C1 segment of cervical spinal cord (tissue), 14 donors: Measurements from ENCODE around the gene FOXA1.
A peak's percentile ranks its signal among the peaks of the same experiment; 100 is the strongest.

ENCODE experiments used
- DNase-seq, 14 donors: peaks; one replicate each; lab custom pipeline; 2025; lab: John Stamatoyannopoulos, UW

Gene FOXA1

DNA sequence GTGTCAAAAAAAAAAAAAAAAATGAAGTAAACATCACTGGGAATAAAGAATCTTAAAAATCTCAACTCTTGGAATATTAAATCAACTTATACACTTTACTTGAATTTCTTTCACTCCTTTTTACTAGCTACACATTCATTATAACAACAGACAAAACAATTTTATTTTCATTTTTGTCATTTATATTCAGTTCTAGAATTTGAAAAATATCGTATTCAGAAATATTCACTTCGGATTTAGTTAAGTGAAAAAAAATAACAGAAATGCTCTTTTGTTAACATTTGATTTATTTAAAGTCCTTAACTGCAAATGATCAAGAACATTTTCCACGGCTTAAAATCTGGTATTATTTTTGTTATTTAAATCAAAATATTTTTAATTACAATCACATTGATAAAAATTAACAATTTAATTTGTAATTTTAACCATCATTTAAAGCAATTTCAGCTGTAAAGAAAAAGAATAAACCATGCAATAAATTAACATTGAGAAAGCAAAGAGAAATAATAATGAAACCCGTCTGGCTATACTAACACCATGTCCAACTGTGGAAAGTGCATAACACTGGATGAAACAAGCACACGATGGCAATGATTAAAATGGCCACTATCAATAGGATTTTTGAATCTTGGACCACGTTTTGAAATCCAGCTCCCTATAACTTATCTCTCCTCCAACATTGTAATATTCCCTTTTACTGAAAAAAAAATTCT lies 5.2 kb downstream of the FOXA1 start:
- no peak for DNase-seq

DNA sequence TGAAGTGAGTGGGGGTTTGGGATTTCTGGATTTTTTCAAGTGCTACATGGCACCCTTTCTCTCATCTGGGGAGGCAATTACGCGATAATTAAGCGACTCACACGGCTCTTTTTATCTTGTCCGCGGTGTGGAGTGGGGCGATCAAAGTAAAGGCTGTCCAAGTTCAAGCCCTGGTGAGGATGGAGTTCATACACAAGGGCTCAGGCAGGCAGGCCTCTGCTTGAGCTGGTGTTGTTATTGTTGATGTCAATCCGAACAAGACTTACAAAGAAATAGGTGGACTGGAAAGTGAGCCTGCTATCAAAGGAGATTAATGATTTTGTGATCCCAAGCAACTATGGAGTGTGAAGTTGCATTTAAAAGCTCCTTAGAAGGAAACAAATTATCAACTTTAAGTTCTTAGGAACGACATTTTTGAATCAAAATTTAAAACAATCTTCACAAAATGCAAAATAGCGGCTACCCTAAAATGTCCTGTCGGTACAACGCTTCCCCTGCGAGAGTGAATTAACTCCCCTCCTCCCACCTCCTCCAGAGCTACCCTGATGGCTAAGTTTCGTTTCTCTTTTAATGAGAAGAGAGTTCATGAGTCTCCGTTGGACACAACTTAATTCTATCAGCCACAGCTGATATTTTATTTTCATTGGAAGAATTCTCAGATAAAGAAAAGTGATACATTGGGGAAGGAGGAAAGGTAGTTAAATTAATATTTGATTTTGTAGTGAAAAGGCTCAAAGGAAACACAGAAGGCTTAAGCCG lies 5.9 kb downstream of the FOXA1 start:
- no peak for DNase-seq

DNA sequence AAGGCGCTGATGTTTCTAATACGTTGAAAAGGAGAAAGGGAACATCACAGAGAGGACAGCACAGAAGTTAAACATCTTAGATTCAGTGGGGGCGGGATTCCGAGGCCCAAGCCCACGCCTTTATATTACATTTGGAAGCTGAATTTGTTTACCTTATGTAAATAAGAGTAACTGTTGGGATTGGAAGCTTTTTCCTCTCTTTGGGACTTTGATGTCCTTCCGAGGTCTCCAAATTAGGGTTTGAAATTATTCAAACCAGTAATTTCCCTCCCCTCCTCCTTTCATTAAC lies 6.4 kb downstream of the FOXA1 start:
- DNase-seq: no peak

DNA sequence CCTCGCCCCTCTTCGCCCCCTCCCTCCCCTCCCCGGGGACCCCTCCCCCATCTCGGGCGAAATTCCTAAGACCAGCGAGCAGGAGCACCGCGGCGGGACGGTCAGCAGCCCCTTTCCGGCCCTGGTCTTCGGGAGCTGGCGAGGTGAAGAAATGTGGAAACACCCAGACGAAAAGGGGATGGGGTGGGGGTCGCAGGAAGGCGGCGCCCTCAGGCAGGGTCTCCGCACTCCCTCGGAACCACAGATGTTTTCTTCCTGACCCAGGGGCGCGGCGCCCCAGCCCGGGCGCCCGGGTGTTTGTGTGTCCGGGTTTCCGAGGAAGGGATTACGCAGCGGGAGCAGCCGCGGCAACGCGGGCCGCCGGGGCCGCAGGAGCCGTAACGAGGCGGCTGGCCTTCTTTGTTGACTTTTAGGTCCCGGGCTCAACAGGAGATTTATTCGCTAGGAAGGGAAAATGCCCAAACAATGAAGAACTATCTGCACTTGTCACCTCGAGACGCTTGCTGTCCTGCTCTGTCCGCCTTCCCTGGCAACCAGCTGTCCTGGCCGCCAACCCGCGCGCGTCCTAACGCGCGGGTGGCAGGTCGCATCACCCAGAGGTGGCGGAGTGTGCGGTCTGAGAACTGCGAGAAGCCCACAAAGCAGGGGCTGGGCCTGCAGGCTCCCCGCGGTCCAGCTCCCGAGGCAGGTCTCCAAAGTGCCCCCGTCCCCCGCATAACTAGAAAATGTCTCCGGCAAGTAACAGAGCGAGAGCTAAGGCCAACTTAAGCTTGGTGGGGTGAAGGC lies 7.0 kb downstream of the FOXA1 start:
- no peak for DNase-seq

DNA sequence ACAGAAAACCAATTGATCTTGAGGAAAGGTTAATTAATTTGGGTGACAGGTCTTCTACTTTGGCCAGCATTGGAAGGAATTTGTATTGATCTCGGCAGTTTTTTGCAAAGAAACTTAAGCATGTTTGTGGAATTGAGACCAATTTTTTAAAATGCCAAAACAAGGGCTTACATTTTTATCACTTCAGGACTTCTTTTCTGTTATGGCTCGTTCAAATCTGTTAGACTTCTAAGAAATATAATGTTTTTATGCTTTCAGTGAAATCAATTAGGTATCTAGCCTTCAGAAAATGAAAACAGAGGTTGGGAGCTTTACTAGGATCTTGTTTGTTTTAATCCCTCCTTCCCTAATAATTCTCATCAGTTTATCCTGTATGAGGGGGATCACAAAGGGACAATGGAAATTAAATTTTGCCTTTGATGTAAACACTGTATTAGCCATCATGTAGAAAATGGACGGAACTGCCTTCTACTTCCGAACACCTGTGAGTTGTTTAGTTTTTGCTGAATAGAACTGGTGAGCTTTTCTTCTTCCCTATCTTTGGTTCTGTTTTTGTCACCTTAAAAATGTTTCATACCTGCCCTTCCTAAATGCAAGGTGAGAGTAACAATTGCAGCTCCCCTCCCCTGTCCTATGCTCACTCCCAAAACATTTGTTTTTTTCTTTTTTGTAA lies 7.8 kb downstream of the FOXA1 start:
- no peak for DNase-seq

DNA sequence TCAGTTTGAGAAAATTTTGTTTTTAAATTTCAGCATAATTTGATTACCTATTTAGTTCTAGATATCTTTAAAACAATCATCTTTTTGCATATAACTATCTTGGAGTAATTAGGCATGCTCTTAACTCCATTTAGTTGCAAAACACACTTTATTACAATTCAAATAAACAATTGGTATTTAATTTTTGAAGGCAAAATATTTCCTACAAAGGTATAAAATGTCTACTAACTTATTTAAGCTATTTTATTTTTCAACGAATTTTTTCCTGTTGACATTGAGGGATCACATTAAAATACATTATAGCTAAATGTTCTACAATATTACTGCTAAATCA lies 8.3 kb downstream of the FOXA1 start:
- no peak for DNase-seq

DNA sequence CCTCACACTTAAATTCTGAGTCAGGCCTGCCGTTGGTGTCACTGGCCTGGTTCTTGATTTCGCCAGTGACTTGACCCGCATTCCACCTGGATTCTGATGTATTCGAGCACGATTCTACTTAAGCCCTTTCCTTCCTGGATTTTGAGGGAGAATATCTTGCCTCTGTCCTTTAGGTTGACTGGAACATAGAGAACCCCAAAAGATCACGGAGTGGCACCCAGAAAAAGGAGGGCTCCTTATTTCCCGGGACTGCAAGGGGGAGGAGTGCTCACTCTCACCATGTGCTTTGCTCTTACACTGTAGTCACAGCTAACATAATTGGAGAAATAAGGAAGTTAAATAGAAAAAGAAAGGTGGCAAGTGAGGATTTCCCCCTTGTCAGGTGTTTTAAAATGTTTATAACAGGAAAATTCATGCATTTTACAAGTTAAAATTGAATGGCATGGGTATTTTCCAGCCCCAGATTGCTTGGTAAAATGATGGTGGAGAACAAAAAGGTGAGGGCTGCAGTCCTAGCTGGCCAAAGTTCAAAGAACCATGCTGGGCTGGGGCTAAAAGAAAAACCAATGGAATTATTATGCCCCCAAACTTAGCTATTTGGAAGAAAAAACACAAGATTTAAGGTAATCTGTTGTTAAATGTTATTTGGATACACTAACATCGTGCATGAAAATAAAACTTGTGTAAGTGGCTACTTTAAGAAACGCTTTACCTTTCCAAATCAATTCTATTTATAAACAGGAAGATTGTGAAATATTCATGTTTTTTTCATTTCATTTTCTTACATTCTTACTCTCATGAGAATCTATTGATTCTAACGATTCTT lies 8.9 kb downstream of the FOXA1 start:
- DNase-seq: no peak

DNA sequence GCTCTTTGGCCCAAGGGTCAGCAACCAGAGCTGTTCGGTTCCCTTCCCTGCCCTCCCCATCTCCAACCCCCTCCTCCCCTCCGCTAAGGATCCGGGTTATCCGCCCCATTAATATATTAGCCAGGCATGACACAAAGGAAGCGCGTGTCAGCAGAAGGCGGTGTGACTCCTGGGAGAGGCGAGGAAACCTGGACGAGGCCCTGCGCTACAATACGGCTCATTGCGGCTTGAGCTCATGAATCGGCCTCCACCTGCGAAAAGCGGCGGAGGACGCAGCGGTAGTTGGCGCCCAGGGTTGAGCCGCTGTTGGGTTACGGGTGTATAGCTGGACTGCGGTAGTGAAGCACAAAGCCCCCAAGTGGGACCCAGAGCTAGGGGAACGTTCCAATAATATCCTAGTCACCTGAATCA lies 9.9 kb downstream of the FOXA1 start:
- no peak for DNase-seq

DNA sequence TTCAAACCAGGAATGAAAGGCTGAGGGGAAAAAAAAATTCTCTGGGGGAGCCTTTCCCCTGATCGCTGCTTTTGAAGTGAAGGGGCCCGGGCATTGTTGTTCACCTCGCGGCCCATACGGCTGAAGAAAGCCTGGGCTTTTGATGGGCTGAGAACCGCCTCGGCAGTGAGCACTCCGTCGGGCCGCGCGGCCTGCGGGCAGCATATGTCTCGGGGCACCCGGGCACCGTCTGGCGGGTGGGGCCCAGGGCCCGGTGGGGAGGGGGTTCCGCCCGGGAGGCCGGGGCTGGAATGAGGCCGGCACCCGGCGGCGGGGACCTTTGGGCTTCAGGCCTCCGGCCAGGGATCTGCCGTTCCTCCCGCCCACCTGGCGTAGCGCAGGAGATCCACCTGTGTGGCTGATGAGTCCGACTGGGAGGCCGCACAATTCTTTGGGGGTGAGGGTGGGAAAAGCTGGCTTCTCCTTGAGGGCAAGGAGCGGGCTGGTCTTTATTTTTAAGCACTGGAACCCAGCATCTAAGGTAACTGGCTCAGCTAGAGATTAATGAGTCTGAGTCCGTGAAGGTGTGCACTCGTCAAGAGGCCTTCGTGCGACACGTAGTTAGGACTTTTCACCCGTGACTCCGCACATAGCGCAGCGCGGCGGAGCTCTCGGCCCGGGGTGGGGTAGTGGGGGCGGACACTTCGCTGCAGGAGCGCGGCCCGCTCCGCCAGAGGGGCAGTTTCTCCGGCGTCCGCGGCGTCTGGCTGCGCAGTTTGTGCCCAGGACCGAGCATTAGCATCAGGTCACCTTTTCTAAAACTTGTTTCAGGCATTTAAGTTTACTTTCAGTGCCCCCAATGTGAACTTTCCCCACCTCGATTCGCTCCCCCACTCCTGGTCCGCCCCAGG lies 10.6 kb downstream of the FOXA1 start:
- DNase-seq: no peak

DNA sequence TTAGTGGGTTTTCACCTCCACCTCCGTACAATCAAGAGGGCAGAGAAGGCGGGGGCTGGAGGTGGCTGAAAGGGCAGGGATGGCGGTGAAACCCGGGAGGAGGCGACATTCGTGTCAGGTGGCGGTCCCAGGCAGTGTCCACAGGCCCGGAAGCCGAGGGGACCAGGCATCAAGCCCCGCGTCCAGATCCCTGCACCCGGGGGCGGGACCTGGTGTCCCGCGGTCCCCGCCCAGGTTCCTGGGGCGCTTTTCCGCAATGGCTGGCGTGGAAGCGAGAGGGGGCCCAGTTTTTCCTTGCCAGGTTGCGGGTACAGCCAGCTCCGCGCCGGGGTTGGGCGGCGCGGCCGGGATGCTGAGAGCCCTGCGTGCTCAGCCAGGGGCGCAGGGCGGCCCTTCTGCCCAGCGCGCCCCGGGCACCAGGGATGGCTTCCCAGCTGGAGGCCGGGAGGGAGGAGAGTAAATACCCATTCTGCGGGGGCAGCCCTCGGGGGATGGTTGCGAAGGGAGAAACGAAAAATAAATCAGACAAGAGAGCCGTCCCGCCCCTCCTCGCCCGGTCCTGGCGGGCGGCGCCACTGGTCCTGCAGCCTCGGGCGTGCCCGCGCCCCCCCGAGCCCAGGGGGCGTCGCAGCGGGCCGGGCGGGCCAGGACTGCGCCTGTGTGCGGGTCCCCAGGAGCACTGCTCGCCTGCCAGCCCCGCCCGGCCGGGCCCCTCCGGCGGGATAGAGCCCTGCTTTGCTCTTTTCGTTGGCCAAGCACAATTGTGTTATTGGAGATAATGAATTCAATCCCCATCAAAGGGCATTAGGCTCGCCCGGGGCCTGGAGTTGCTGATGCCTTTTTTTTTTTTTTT lies 11.5 kb downstream of the FOXA1 start:
- DNase-seq: no peak

DNA sequence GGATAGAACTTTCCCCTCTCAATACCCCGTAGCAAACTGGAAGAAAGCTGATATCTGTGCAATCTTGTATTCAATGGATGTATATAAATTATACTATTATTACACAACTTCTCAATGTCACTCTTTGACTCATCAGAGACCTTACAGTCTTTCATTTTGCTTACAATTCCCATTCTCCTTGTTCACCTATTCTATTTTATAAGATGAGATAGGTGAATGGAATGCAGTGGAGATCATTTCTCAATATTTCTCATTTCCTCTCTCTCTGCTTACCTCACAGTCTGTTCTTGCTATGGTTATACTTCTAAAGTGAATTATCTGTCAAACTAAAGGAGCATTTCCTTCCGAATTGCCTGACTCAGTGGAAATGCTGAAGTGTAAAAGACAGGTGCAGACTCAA lies 14.9 kb downstream of the FOXA1 start:
- DNase-seq: no peak

DNA sequence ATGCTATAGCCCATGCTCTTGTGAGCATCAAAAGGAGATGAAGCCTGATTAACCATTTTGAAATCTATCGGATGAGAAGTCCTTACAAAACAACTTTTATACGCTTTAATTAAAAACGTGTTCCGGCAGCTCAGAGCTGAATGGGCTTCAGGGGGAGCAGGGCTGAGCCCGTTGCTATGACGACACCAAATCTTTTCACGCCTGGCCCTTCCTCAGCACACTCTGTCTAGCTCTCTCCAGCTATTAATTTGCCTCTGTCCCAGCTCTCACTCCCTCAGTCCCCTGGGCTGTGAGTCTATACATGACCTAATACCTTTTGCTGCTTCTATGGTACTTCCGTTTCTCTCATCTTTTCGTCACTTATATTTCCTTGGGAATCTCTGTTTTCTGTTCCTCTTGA lies 15.8 kb downstream of the FOXA1 start:
- DNase-seq: no peak

DNA sequence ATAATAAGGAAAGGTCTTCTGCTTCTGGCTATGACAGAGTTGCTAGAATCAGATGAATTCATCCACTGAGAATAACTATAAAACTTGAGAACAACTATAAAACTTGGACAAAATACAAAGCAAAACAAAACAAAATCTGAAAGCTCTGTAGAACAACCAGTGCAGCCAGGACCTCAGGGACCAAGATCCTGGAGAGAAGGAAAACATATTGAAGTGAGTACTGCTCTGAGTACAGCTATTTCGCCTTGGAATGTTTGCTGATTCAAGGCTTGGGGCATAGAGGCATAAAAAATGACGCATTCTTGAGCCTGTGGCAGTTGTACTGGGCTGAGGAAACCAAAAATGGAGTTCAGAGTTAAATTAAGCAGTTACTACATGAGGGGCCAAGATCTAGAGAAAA lies 21.7 kb downstream of the FOXA1 start:
- no peak for DNase-seq

DNA sequence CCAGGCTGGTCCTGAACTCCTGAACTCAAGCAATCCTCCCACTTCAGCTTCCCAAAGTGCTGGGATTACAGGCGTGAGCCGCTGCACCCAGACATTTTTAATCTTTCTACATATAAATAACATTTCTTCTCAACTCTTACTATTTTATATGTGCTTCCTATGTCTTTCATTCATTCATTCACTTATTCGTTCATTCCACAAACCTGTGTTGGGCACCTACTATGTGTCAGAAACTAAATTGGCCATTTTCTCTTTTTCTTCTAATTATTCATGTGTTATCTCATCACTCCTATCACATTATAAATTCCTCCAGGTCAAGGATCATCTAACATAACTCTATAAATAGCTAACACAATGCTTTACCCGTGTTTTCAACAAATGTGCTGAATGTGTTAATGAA lies 23.7 kb downstream of the FOXA1 start:
- DNase-seq: no peak

DNA sequence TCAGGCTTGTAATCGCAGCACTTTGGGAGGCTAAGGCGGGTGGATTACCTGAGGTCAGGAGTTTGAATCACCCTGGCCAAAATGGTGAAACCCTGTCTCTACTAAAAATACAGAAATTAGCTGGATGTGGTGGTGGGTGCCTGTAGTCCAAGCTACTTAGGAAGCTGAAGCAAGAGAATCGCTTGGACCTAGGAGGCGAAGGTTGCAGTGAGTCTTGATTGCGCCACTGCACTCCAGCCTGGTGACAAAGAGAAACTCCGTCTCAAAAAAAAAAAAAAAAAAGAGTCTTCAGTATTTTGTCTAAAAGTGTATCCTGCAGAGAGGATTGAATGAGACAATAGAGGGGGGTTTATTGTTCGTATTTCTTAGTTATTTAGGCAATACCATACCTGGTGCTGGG lies 25.3 kb downstream of the FOXA1 start:
- no peak for DNase-seq

DNA sequence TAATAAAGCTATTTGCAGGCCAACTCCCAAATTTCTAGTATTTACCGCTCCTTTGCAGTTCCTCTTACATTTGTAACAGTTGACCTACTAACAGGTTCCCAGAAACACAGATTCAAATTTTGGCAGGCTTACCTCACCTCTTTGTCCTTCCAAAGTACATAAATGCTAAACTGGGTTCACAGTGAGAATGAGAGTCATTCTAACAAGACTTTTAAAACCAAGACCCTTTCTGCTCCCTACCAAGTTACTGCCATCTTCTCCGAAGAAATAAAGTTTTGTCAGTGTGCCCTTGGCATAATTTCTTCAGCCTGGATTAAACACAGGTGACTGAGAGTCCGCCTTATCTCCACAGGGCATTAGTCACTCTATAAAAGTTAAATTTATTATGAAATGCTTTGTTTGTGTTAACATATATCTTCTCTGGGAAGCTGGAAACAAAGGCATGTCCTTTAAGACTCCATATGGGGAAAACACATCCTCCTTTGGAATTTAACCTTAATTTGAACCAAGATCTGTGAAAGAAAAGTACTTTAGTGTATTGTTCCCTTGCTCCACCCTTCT lies 28.2 kb downstream of the FOXA1 start:
- no peak for DNase-seq

DNA sequence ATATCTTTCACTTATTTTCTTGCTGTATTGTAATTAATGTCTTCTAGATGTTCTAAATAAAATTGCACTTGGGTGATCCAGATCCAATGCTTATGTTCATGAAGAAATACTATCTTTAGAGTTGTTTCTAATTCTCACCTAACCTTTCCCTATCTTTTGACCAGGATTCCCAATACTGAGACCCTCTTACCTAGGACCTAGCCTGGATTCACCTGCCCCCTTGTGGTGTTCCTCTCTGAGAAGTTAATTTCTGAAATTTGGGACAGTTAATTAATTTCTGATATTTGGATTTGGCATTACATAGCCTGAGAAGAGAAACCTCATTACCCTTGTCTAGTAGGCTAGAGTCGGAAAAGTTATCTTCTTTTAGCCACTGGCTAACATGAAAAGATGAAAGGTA lies 29.5 kb downstream of the FOXA1 start:
- no peak for DNase-seq

DNA sequence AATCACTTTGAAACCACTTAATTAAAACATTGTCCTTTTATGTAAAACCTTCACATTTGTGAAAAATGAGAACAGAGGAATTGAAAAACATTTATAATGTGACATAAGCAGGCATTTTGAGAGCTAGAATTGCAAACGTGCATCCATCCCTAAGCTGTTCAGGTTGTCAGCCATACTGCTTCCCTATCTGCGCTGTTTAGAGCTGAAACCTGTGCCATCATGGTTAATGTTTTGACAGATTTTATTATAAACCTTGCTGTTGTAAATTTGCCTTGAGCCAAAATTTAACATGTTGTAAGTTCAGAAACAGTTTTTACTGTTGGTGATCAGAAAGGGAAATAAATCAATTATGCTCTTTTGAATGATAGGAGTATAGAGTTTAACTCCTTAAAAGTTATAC lies 31.9 kb downstream of the FOXA1 start:
- DNase-seq: no peak

DNA sequence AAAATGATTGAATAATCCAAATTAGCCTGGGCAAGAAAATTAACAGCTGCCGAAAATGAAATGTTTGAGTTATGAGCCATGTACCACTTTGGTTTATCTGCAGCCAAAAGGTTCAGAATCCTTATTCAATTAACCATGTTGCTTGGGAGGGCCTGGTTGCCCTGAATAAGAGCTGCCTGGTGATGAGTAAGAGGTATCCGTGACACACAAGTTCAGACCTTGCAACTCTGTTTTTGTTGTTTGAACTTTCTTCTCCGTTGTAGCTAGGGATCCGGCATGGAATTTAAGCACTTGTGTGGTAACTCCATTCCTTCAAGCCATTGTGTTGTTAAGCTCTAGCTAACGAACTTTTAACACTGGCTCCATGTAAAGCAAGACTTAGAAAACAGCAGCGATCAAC lies 35.7 kb downstream of the FOXA1 start:
- DNase-seq: peak in 1 of 14 donors; percentile 4
